Progenitor cell of endocrine pancreas (in vitro differentiated cells): ENCODE data around the gene DNAJC17. TPM values are rescaled to one million over a fixed set of nuclear protein-coding genes. Genes with fewer than 3 reads are reported as not detected.

Source experiments
- DNase-seq: peaks from one replicate; pipeline ENCODE4 v3.0.0; 2021; ENCODE audit warnings: low spot score; ENCODE audit not compliant: unreplicated experiment
- H3K27ac Mint-ChIP-seq: 2 replicates; pipeline ENCODE4 v1.8.0; 2021; ENCODE audit warnings: mild to moderate bottlenecking, moderate library complexity, mixed read lengths
- H3K27me3 Mint-ChIP-seq: 2 replicates; pipeline ENCODE4 v1.8.0; 2021; ENCODE audit warnings: mixed read lengths
- H3K36me3 Mint-ChIP-seq: 2 replicates; pipeline ENCODE4 v1.8.0; 2022; ENCODE audit warnings: mixed read lengths; ENCODE audit not compliant: insufficient read depth
- H3K4me1 Mint-ChIP-seq: 2 replicates; pipeline ENCODE4 v1.8.0; 2021; ENCODE audit warnings: low read depth, mixed read lengths
- H3K4me3 Mint-ChIP-seq: 2 replicates; pipeline ENCODE4 v1.8.0; 2021; ENCODE audit warnings: low read depth, mild to moderate bottlenecking, moderate library complexity, mixed read lengths
- H3K9me3 Mint-ChIP-seq: 2 replicates; pipeline ENCODE4 v1.8.0; 2021; ENCODE audit warnings: low read depth, mixed read lengths
- total RNA-seq: library from RNA; stranded (reverse); gene quantifications from 2 replicates; pipeline ENCODE4 v1.2.1, GENCODE V29; 2021
- TF ChIP-seq, protein P1 (sequence below): fragments of 200-600 bp; sonication (generic); IDR thresholded peaks from one replicate; pipeline ENCODE4 v1.5.0; 2021; ENCODE audit warnings: antibody characterized with exemption, mild to moderate bottlenecking; ENCODE audit not compliant: unreplicated experiment

The DNAJC17 gene
- total RNA-seq, 1 donor from 2014 or later = 41.0 TPM

- Mint-ChIP-seq H3K9me3 (no peaks in the 10 kb centered on the region), H3K36me3 (peaks cover 11% of the 10 kb centered on the region), H3K27ac (no peak overlapping the region), H3K27me3 (no peaks in the 10 kb centered on the region), H3K4me3 (no peak overlapping the region), H3K4me1 (no peaks in the 10 kb centered on the region)
- TF ChIP-seq, protein P1, sequence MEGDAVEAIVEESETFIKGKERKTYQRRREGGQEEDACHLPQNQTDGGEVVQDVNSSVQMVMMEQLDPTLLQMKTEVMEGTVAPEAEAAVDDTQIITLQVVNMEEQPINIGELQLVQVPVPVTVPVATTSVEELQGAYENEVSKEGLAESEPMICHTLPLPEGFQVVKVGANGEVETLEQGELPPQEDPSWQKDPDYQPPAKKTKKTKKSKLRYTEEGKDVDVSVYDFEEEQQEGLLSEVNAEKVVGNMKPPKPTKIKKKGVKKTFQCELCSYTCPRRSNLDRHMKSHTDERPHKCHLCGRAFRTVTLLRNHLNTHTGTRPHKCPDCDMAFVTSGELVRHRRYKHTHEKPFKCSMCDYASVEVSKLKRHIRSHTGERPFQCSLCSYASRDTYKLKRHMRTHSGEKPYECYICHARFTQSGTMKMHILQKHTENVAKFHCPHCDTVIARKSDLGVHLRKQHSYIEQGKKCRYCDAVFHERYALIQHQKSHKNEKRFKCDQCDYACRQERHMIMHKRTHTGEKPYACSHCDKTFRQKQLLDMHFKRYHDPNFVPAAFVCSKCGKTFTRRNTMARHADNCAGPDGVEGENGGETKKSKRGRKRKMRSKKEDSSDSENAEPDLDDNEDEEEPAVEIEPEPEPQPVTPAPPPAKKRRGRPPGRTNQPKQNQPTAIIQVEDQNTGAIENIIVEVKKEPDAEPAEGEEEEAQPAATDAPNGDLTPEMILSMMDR = no peak
- DNase-seq = no peak
Observed at GRCh38 chr15:40775007-40775406, 32.3 kb downstream of the DNAJC17 start.

GRCh38 chr15:40773902-40774301, 33.4 kb downstream of the DNAJC17 start:
- no peak overlapping the region for H3K27ac Mint-ChIP-seq
- DNase-seq = no peak
- TF ChIP-seq, protein P1 = no peak
- no peak overlapping the region for H3K4me3 Mint-ChIP-seq
- no peaks in the 10 kb centered on the region for H3K4me1 Mint-ChIP-seq
- H3K36me3 Mint-ChIP-seq = peaks cover 9% of the 10 kb centered on the region
- no peaks in the 10 kb centered on the region for H3K9me3 Mint-ChIP-seq
- no peaks in the 10 kb centered on the region for H3K27me3 Mint-ChIP-seq

- Mint-ChIP-seq H3K9me3 (no peaks in the 10 kb centered on the region), H3K4me3 (no peak overlapping the region), H3K27ac (no peak overlapping the region), H3K36me3 (peaks cover 9% of the 10 kb centered on the region), H3K4me1 (no peaks in the 10 kb centered on the region), H3K27me3 (no peaks in the 10 kb centered on the region)
- TF ChIP-seq, protein P1 = no peak
- no peak for DNase-seq
Observed at GRCh38 chr15:40773496-40773895, 33.8 kb downstream of the DNAJC17 start.

- Mint-ChIP-seq H3K9me3 (no peaks in the 10 kb centered on the region), H3K27me3 (no peaks in the 10 kb centered on the region), H3K27ac (no peak overlapping the region), H3K36me3 (peaks cover 8% of the 10 kb centered on the region), H3K4me1 (no peaks in the 10 kb centered on the region), H3K4me3 (no peak overlapping the region)
- TF ChIP-seq, protein P1 = no peak
- no peak for DNase-seq
Observed at GRCh38 chr15:40772014-40772413, 35.3 kb downstream of the DNAJC17 start.

DNA sequence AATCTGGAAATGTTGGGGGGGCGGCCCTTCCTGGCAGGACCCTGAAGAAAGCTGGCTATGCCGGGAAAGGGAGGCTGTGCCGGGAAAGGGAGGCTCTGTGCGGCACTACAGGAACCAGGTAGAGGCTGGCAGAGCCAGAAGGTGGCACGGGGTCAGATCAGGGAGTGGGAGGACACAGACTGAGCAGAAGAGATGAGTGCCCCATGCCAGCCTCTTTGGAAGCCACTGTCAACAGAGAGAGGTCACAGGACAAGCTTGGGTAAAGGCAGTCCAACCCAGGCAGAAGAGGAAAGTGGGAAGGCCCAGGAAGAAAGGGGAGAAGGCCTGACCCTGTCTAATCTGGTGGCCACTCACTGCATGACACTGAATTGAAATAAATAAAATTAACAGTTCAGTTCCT, 36.0 kb downstream of the DNAJC17 start:
- no peaks in the 10 kb centered on the region for H3K9me3 Mint-ChIP-seq
- no peak overlapping the region for H3K27ac Mint-ChIP-seq
- peaks cover 5% of the 10 kb centered on the region for H3K36me3 Mint-ChIP-seq
- no peak overlapping the region for H3K4me3 Mint-ChIP-seq
- no peaks in the 10 kb centered on the region for H3K4me1 Mint-ChIP-seq
- DNase-seq = no peak
- H3K27me3 Mint-ChIP-seq = no peaks in the 10 kb centered on the region
- TF ChIP-seq, protein P1 = no peak
